Measurements from ENCODE around the gene AGAP3.

Gene AGAP3

DNA sequence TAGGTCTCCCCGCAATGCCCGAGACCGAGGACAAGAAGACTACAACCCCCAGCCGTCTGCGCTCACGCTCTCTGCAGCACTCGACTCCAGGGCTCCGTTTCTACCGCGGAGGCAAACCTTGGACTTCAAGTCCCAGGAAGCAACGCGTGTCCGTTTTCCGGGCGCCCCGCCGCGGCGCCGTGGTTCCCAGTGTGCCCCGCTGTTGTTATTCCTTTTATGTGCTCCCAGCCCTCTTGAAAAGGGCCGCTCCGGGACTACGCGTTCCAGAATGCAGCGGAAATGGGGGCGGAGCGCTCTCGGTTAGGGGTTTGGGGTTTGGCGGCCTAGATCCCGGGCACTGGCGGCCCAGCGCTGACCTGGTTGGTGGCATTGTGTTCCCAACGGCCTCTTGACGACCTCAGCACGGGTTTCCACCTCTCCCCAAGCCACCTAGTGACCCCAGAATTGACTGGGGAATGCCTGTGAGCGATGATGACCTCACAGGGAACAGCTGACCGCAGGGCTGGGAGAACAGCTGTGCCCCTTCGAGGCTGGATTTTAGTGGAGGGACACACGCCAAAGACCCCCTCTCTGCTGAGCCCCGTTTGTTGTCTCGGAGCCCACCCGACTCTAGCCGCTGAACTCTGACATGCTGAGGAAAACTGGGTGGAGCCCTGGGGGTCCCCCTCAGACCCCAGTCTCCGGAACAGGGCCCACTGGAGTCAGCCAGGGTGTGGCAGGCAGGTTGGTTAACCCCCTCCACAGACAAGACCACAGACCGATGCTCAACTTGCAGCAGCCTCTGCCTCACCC lies 28.1 kb upstream of the AGAP3 start:
- DNase-seq: peak; percentile 99

GRCh38 chr7:151058781-151059366 lies 27.4 kb upstream of the AGAP3 start:
- no peak for DNase-seq

GRCh38 chr7:151059367-151060112 lies 26.7 kb upstream of the AGAP3 start, which contains the start of gene SLC4A2:
Gene SLC4A2 (plus strand): TSS chr7:151059589. CDS start chr7:151061988, 2,399 bp downstream.
- peak; percentile 81 for DNase-seq

GRCh38 chr7:151060113-151060415 lies 26.2 kb upstream of the AGAP3 start:
- DNase-seq: no peak

DNA sequence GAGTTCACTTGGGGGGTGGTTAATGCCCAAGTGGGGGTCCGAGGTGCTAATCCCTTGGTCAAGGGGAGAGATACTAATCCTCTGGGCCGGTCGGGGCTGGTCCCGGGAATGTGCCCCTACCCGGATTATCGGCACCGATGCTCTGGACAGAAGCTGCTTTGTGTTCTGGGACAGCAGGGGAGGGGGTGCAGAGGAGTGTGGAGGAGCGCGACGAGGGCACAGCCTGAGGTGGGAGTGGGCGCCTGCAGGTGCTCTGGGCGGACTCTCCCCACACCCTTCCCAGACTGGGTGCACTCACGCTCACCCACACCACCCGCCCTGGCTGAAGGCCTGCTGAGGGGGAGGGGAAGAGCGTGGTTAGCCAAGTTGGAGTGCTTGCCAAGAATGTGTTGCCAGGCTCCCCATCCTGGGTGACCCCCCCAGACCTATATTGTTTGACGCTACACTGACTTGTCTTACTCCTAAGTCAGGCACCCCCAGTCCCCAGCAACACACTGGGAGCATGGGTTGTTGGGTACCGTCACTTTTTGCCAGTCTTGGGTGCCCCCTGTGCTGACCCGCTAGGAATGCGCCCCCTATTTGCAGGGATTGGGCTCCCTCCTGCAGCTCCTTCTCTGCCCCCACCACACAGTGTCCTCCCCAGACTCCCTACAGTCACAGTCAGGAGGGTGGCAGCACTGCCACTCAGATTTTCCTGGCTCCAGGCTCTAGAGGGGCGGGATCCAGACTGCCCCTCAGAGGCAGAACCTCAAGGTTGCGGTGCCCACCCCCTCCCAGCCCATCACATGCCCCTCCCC lies 25.7 kb upstream of the AGAP3 start:
- peak; percentile 78 for DNase-seq

- DNase-seq: no peak
Measured at GRCh38 chr7:151061213-151062110, 24.8 kb upstream of the AGAP3 start.

GRCh38 chr7:151062111-151062398 lies 24.2 kb upstream of the AGAP3 start:
- DNase-seq: no peak

DNA sequence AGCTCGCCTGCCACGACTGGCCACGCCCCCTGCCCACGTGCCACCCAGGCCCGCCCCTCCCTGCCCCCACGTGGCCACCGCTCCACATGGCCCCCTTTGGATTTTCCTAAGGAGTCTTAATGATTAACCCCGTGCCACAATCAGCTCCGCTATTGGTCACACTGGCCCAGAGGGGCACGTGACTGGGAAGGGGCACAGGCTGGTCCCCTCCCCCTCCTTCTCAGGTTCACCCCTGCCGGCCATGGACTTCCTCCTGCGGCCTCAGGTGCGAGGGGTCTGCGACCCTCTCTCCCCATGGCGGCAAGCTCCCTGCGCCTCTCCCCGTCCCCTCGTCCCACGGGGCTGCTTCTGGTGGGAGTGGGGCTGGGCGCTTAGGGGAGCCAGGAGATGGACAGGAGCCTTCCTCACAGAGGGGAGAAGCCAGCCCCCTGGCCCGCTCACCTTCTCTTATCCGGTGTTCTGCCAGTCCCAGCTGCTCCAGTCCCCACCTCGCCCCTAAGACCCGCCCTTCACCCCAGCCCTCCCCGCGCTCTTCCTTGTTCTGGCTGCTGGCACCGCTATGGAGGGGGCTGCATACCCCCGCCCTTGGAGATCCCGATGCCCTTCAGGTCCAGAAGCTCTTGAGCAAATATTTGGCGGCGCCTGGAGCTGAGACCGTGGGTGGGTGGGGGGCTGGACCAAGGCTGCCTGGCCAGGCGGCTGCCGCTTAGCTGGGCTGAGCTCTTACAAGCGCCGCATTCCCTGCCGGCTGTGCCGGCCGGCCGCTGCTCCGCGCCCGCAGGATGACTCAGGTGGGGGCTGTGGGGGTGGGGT lies 23.7 kb upstream of the AGAP3 start:
- DNase-seq: peak; percentile 38

GRCh38 chr7:151063212-151063561 lies 23.1 kb upstream of the AGAP3 start:
- DNase-seq: no peak

DNA sequence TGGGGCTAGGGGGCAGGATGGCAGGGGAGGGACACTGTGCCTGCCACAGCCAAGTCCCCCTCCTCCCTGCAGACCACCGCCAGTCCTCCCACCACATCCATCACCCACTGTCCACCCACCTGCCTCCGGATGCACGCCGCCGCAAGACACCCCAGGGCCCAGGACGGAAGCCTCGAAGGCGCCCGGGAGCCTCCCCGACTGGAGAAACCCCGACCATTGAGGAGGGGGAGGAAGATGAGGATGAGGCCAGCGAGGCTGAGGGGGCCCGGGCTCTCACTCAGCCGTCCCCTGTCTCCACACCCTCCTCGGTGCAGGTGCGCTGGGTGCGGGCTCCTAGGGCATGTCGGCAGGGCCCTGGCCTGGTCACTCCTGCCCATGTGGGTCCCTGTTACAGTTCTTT lies 21.8 kb upstream of the AGAP3 start:
- no peak for DNase-seq

DNA sequence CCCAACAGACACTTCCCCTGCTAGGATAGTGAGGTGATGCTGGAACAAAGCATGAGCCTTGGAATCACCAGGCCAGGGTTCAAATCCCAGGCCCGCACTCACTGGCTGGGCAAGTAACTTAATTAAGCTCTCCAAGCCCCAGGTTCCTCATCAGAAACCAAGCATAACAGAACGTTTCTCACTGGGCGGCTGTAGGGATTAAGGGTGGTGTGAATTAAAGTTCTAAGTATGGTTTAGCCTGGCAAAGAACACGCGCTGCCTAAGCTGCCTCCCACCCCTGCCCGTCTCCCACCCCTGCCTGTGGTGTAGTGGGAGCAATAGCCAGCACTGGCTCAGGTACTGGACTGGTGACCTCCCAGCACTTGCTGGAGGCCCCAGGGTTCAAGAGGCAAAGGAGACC lies 21.3 kb upstream of the AGAP3 start:
- DNase-seq: no peak

DNA sequence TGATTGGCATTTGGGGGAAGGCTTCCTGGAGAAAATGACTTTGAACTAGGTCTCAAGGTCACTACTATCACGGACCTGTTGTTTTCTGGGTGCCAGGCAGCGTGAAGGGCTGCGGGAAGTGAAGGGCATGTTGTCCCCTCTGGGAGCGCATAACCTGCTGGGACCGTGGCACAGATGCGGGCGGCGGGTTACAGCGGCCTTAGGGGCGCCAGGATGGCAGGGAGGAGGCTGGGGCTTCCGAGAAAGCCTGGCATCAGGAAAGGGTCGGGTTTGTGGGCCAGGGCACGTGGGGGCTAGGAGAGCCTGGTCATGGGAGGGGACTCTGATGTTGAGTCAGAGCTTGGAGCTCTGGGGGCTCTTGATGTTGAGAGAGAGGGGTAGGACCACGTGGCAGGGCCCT lies 20.8 kb upstream of the AGAP3 start:
- DNase-seq: no peak

GRCh38 chr7:151066273-151066974 lies 19.9 kb upstream of the AGAP3 start:
- DNase-seq: no peak

GRCh38 chr7:151068069-151068773 lies 18.1 kb upstream of the AGAP3 start:
- DNase-seq: no peak

GRCh38 chr7:151069841-151070573 lies 16.3 kb upstream of the AGAP3 start:
- DNase-seq: no peak

DNA sequence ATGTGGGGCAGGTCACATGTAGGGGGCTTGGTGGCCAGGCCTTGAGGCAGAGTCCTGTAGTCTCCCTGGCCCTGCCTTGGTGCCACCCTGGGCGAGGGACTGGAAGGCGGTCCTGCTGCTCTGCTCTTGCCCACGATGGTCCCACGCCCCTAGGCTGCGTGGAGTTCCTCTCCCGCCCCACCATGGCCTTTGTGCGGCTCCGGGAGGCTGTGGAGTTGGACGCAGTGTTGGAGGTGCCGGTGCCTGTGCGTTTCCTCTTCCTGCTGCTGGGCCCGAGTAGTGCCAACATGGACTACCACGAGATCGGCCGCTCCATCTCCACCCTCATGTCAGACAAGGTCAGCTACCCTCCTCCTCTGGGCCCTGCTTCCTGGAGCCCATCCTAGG lies 15.7 kb upstream of the AGAP3 start:
- no peak for DNase-seq

DNA sequence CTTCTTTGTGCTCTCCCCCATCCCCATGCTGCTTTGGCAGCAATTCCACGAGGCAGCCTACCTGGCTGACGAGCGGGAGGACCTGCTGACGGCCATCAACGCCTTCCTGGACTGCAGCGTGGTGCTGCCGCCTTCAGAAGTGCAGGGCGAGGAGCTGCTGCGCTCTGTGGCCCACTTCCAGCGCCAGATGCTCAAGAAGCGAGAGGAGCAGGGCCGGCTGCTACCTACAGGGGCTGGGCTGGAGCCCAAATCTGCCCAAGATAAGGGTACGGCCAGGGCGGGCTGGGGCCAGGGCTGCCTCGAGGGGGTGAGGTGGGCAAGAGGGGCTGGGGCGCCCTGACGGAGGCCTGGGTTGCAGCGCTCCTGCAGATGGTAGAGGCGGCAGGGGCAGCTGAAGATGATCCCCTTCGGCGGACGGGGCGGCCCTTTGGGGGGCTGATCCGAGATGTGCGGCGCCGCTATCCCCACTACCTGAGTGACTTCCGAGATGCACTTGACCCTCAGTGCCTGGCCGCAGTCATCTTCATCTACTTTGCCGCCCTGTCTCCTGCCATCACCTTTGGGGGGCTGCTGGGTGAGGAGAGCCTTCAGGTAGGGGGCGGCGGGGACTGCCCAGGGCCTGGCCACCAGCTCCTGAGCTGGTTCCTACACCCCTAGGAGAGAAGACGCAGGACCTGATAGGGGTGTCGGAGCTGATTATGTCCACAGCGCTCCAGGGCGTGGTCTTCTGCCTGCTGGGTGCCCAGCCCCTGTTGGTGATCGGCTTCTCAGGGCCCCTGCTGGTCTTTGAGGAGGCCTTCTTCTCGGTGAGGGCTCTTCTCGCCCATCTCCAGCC lies 15.0 kb upstream of the AGAP3 start:
- no peak for DNase-seq

DNA sequence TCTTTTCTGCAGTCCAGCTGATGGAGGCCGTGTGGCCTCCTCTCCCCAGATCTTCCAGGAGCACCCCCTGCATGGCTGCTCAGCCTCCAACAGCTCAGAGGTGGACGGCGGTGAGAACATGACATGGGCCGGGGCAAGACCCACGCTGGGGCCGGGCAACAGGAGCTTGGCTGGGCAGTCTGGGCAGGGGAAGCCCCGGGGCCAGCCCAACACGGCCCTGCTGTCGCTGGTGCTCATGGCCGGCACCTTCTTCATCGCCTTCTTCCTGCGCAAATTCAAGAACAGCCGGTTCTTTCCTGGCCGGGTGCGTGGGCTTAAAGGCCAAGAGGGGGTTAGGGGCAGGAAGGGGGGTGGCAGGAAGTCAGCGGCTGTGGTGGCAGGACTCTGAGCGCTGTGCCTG lies 12.3 kb upstream of the AGAP3 start:
- no peak for DNase-seq

Data from hematopoietic multipotent progenitor cell treated with erythropoietin and hydrocortisone succinate and interleukin-3 and kit ligand, for 6 days (in vitro differentiated cells).